ENCODE measurements around the gene RNF26.
"Not testable (repeated sequence)": the region's sequence is repeated elsewhere in the genome, so short reads cannot be mapped to it uniquely, and the experiment has no call there.

Gene RNF26

DNA sequence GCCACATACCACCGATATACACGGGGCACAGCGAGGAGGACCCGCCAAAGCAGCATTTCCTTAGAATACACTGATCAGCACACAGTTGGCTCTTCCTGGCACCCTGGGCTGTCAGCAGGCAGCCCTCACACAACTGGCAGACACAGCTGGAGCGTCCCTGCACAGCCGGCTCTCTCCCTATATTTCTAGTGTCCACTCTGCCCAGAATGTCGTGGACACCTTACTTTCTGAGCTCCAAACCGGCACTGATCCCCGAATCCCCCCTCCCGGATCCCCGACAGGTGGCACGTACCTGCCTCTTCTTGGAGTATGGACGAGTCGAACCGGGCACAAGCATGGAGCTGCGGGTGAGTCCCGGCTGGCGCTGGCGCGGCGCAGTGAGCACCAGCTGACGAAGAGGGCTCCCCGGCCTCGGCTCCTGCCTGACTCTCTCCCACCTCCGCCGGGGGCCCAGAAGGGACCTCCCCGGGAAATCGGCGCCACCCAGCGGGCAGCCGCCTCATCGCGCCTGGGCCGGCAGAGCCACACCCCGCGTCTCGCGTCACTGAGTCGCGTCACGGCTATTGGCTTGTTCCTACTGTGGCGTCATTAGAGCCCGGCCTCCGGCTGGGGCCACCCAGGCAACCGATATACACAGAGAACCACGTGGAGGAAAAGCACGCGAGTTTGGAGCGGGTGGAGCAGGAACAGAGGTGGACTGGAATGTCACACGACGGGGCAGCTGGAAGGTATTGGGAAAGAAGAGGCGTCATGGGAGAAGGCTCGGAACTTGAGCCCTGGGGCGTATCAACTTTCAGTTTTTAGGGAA lies 47.1 kb downstream of the RNF26 start, which contains the start of gene USP2 (continued):
- TF ChIP-seq, protein P1, sequence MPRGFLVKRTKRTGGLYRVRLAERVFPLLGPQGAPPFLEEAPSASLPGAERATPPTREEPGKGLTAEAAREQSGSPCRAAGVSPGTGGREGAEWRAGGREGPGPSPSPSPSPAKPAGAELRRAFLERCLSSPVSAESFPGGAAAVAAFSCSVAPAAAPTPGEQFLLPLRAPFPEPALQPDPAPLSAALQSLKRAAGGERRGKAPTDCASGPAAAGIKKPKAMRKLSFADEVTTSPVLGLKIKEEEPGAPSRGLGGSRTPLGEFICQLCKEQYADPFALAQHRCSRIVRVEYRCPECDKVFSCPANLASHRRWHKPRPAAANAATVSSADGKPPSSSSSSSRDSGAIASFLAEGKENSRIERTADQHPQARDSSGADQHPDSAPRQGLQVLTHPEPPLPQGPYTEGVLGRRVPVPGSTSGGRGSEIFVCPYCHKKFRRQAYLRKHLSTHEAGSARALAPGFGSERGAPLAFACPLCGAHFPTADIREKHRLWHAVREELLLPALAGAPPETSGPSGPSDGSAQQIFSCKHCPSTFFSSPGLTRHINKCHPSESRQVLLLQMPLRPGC (tag by site-specific recombination; IDR thresholded peaks at IDR 0.05): no peak
- TF ChIP-seq ZNF561 (tag by site-specific recombination; IDR thresholded peaks at IDR 0.05; ENCODE audit: borderline replicate concordance) (peak; percentile 70; the same call in 1 of the 2 replicates), ZEB2 (tag by site-specific recombination; IDR thresholded peaks at IDR 0.05) (peak; percentile 51; the same call in 1 of the 2 replicates), ZNF555 (tag by site-specific recombination; conservative IDR thresholded peaks at IDR 0.05) (no peak), ZNF138 (tag by site-specific recombination; IDR thresholded peaks at IDR 0.05; ENCODE audit: borderline replicate concordance) (no peak), ZFP69B (tag by site-specific recombination; IDR thresholded peaks at IDR 0.05) (peak; percentile 82)
- TF ChIP-seq, protein P2, sequence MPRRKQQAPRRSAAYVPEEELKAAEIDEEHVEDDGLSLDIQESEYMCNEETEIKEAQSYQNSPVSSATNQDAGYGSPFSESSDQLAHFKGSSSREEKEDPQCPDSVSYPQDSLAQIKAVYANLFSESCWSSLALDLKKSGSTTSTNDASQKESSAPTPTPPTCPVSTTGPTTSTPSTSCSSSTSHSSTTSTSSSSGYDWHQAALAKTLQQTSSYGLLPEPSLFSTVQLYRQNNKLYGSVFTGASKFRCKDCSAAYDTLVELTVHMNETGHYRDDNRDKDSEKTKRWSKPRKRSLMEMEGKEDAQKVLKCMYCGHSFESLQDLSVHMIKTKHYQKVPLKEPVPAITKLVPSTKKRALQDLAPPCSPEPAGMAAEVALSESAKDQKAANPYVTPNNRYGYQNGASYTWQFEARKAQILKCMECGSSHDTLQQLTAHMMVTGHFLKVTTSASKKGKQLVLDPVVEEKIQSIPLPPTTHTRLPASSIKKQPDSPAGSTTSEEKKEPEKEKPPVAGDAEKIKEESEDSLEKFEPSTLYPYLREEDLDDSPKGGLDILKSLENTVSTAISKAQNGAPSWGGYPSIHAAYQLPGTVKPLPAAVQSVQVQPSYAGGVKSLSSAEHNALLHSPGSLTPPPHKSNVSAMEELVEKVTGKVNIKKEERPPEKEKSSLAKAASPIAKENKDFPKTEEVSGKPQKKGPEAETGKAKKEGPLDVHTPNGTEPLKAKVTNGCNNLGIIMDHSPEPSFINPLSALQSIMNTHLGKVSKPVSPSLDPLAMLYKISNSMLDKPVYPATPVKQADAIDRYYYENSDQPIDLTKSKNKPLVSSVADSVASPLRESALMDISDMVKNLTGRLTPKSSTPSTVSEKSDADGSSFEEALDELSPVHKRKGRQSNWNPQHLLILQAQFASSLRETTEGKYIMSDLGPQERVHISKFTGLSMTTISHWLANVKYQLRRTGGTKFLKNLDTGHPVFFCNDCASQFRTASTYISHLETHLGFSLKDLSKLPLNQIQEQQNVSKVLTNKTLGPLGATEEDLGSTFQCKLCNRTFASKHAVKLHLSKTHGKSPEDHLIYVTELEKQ (tag by site-specific recombination; IDR thresholded peaks at IDR 0.05; ENCODE audit: borderline replicate concordance): no peak
- TF ChIP-seq, protein P3, sequence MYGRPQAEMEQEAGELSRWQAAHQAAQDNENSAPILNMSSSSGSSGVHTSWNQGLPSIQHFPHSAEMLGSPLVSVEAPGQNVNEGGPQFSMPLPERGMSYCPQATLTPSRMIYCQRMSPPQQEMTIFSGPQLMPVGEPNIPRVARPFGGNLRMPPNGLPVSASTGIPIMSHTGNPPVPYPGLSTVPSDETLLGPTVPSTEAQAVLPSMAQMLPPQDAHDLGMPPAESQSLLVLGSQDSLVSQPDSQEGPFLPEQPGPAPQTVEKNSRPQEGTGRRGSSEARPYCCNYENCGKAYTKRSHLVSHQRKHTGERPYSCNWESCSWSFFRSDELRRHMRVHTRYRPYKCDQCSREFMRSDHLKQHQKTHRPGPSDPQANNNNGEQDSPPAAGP (tag by site-specific recombination; IDR thresholded peaks at IDR 0.05): peak; percentile 51; the same call in 1 of the 2 replicates
- TF ChIP-seq, protein P4, sequence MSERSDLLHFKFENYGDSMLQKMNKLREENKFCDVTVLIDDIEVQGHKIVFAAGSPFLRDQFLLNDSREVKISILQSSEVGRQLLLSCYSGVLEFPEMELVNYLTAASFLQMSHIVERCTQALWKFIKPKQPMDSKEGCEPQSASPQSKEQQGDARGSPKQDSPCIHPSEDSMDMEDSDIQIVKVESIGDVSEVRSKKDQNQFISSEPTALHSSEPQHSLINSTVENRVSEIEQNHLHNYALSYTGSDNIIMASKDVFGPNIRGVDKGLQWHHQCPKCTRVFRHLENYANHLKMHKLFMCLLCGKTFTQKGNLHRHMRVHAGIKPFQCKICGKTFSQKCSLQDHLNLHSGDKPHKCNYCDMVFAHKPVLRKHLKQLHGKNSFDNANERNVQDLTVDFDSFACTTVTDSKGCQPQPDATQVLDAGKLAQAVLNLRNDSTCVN (tag by site-specific recombination; optimal IDR thresholded peaks at IDR 0.05): peak; percentile 26

DNA sequence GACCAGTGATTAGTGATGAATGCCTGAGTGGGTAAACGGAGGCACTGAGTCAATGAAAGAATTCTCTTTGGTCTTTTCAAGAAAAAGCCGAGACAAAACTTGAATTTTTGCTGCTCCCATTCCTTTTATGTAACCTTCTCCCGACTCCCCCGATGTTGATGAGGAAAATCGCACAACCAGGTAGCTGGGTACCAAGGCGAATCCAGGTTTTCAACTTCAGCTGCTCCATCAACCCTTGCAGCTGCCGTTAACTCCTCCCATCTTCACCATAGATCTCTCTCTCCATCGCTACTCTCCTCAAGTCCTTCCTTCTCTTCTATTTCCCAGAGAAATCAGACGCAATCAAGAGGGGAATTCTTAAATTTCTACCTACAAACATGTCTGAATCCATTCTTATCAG lies 47.8 kb downstream of the RNF26 start:
- ChIA-PET CTCF (interaction anchor here (0.6 to 13.7 kb wide), 8 partner anchors 21 to 1082 kb away, joined by 3 to 160 read pairs (median 4); partner anchors contain the start of genes NECTIN1 and RNF26), POLR2A (no interaction called here)
- Histone ChIP-seq H3K36me3 (ENCODE audit: control insufficient read depth in 2 of 2, insufficient read depth in 1 of 2, low read length in 2 of 2) (no peaks in the 10 kb centered on the region), H3K4me3 (ENCODE audit: low read depth, low read length) (peak overlapping the region; percentile 41), H3K27ac (ENCODE audit: extremely low read depth, low read depth, low read length) (no peak overlapping the region), H3K4me1 (ENCODE audit: control insufficient read depth, insufficient read depth, low read length) (no peaks in the 10 kb centered on the region; the same call in 1 of the 2 replicates), H3K9me3 (ENCODE audit: control insufficient read depth, insufficient read depth, low read depth, low read length) (no peaks in the 10 kb centered on the region)
- no peak for TF ChIP-seq ZFP37 (tag by site-specific recombination; IDR thresholded peaks at IDR 0.05)
- no peak for TF ChIP-seq ZNF76 (tag by site-specific recombination; IDR thresholded peaks at IDR 0.05; ENCODE audit: borderline replicate concordance, low read depth)
- no peak for TF ChIP-seq ZNF571 (tag by site-specific recombination; IDR thresholded peaks at IDR 0.05)
- TF ChIP-seq ZNF670 (tag by site-specific recombination; IDR thresholded peaks at IDR 0.05; ENCODE audit: low read depth): no peak
- no peak for TF ChIP-seq ZNF202 (tag by site-specific recombination; IDR thresholded peaks at IDR 0.05; ENCODE audit: borderline replicate concordance)
- TF ChIP-seq ZNF626 (tag by site-specific recombination; IDR thresholded peaks at IDR 0.05): no peak
- no peak for TF ChIP-seq ZNF660 (tag by site-specific recombination; IDR thresholded peaks at IDR 0.05)
- no peak for TF ChIP-seq ZNF274 (IDR thresholded peaks at IDR 0.05; ENCODE audit: low read length)
- no peak for TF ChIP-seq ZNF274 (tag by site-specific recombination; IDR thresholded peaks at IDR 0.05; ENCODE audit: borderline replicate concordance)
- TF ChIP-seq ZNF138 (tag by site-specific recombination; IDR thresholded peaks at IDR 0.05; ENCODE audit: borderline replicate concordance): no peak
- TF ChIP-seq, protein P5, sequence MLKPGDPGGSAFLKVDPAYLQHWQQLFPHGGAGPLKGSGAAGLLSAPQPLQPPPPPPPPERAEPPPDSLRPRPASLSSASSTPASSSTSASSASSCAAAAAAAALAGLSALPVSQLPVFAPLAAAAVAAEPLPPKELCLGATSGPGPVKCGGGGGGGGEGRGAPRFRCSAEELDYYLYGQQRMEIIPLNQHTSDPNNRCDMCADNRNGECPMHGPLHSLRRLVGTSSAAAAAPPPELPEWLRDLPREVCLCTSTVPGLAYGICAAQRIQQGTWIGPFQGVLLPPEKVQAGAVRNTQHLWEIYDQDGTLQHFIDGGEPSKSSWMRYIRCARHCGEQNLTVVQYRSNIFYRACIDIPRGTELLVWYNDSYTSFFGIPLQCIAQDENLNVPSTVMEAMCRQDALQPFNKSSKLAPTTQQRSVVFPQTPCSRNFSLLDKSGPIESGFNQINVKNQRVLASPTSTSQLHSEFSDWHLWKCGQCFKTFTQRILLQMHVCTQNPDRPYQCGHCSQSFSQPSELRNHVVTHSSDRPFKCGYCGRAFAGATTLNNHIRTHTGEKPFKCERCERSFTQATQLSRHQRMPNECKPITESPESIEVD (tag by site-specific recombination; IDR thresholded peaks at IDR 0.05): no peak
- no peak for TF ChIP-seq ZNF112 (tag by site-specific recombination; IDR thresholded peaks at IDR 0.05)
- no peak for TF ChIP-seq ZNF664 (tag by site-specific recombination; IDR thresholded peaks at IDR 0.05)

DNA sequence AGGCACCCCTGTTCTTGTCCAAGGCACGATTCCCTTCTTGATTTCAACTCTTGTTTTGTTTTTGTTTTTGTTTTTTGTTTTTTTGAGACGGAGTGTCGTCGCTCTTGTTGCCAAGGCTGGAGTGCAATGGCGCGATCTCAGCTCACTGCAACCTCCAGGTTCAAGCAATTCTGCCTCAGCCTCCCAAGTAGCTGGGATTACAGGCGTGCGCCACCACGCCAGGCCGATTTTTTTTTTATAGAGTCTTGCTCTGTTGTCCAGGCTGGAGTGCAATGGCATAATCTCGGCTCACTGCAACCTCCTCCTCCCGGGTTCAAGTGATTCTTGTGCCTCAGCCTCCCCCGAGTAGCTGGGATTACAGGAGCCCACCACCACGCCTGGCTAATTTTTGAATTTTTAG lies 48.2 kb downstream of the RNF26 start:
- H3K27ac ChIP-seq (ENCODE audit: extremely low read depth, low read depth, low read length); POLR2A ChIA-PET; H3K36me3 ChIP-seq (ENCODE audit: control insufficient read depth in 2 of 2, insufficient read depth in 1 of 2, low read length in 2 of 2); H3K4me3 ChIP-seq (ENCODE audit: low read depth, low read length); H3K4me1 ChIP-seq (ENCODE audit: control insufficient read depth, insufficient read depth, low read length); H3K9me3 ChIP-seq (ENCODE audit: control insufficient read depth, insufficient read depth, low read depth, low read length): not testable (repeated sequence)
- CTCF ChIA-PET: interaction anchor here (0.6 to 13.7 kb wide), 10 partner anchors 8 to 1083 kb away, joined by 3 to 160 read pairs (median 4); partner anchors contain the start of genes NECTIN1 and RNF26

Measured in HEK293 (cell line).